Mucosa of stomach (tissue), 1 donor: ENCODE results near the gene RPL22L1.
"Not testable (repeated sequence)": the region's sequence is repeated elsewhere in the genome, so short reads cannot be mapped to it uniquely, and the experiment has no call there.

ENCODE experiments used
- H3K27me3 ChIP-seq: one replicate; pipeline ENCODE4 v1.7.0; 2013; ENCODE audit warnings: mild to moderate bottlenecking, low read length; ENCODE audit not compliant: control insufficient read depth, insufficient read depth
- H3K36me3 ChIP-seq: one replicate; pipeline ENCODE4 v1.7.0; 2013; ENCODE audit warnings: low read length; ENCODE audit not compliant: control insufficient read depth, insufficient read depth
- H3K4me1 ChIP-seq: one replicate; pipeline ENCODE4 v1.7.0; 2013; ENCODE audit warnings: mild to moderate bottlenecking, low read length; ENCODE audit not compliant: control insufficient read depth, insufficient read depth
- H3K4me3 ChIP-seq: one replicate; pipeline ENCODE4 v1.7.0; 2013; ENCODE audit warnings: low read length
- H3K9ac ChIP-seq: one replicate; pipeline ENCODE4 v1.7.0; 2013; ENCODE audit warnings: mild to moderate bottlenecking, low read length, moderate library complexity
- H3K9me3 ChIP-seq: one replicate; pipeline ENCODE4 v1.7.0; 2013; ENCODE audit warnings: mild to moderate bottlenecking, low read length, moderate library complexity; ENCODE audit not compliant: control insufficient read depth
- donor health status: Pancreatic carcinoma.

Gene RPL22L1

DNA sequence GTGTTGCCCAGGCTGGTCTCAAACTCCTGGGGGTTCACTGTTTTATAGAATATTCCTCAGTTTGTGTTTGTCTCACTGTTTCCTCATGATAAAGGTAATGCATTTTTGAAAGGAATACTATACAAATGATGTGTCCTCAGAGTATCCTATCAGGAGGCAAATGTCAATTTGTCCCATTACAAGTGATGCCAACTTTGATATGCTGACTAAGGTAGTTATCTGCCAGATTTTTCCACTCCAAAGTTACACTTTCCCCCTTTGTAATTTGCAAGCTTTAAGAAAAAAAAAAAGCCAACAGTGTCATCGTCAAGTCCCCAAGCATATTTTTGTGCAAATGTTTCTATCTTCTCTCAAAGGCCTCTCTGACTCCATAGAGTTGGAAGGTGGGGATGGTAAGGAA lies 29.5 kb upstream of the RPL22L1 start:
- no peak overlapping the region for H3K9ac ChIP-seq
- H3K36me3 ChIP-seq: no peaks in the 10 kb centered on the region
- H3K27me3 ChIP-seq: no peaks in the 10 kb centered on the region
- no peak overlapping the region for H3K4me3 ChIP-seq
- no peaks in the 10 kb centered on the region for H3K9me3 ChIP-seq
- H3K4me1 ChIP-seq: no peaks in the 10 kb centered on the region

DNA sequence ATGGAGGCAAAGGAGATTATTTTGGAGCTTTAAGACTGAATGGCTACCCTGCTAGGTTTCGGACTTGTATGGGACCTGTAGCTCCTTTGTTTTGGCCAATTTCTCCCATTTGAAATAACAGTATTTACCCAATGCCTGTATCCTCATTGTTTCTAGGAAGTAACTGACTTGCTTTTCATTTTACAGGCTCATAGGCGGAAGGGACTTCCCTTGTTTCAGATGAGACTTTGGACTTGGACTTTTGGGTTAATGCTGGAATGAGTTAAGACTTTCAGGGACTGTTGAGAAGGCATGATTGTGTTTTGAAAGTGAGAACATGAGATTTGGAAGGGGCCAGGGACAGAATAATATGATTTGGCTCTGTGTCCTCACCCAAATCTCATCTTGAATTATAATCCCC lies 28.0 kb upstream of the RPL22L1 start:
- no peaks in the 10 kb centered on the region for H3K4me1 ChIP-seq
- no peaks in the 10 kb centered on the region for H3K27me3 ChIP-seq
- no peak overlapping the region for H3K4me3 ChIP-seq
- no peaks in the 10 kb centered on the region for H3K36me3 ChIP-seq
- H3K9me3 ChIP-seq: no peaks in the 10 kb centered on the region
- H3K9ac ChIP-seq: no peak overlapping the region

- H3K9me3 ChIP-seq, H3K27me3 ChIP-seq, H3K4me1 ChIP-seq, H3K9ac ChIP-seq, H3K36me3 ChIP-seq, H3K4me3 ChIP-seq: not testable (repeated sequence)
These were observed 27.2 kb upstream of the RPL22L1 start for GRCh38 chr3:170897199-170897598.

DNA sequence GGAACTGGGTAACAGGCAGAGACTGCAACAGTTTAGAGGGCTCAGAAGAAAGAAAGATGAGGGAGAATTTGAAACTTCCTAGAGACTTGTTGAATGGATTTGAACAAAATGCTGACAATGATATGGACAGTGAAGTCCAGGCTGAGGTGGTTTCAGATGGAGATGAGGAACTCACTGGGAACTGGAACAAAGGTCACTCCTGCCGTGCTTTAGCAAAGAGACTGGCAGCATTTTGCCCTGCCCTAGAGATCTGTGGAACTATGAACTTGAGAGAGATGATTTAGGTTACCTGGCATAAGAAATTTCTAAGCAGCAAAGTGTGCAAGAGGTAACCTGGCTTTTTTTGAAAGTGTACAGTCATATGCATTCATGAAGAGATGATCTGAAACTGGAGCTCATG lies 26.8 kb upstream of the RPL22L1 start:
- H3K4me3 ChIP-seq: no peak overlapping the region
- H3K27me3 ChIP-seq: no peaks in the 10 kb centered on the region
- H3K4me1 ChIP-seq: no peaks in the 10 kb centered on the region
- no peaks in the 10 kb centered on the region for H3K36me3 ChIP-seq
- H3K9ac ChIP-seq: no peak overlapping the region
- no peaks in the 10 kb centered on the region for H3K9me3 ChIP-seq

GRCh38 chr3:170896333-170896732 lies 26.3 kb upstream of the RPL22L1 start:
- H3K9ac ChIP-seq, H3K4me3 ChIP-seq, H3K4me1 ChIP-seq, H3K27me3 ChIP-seq, H3K36me3 ChIP-seq, H3K9me3 ChIP-seq: not testable (repeated sequence)

DNA sequence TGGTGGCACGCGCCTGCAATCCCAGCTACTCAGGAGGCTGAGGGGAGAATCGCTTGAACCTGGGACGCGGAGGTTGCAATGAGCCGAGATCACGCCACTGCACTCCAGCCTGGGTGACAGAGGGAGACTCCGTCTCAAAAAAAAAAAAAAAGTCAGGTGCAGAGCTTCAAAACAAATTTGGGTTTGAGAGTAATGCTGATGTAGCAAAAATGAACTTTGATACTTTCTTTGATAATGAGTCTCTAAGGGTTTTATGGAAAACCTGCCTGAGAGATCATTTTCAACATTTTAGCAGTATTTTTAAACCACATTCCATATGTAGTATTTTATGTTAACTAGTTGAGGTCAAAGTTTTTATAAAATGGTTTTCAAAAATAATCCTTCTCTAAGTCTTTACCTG lies 23.9 kb upstream of the RPL22L1 start:
- Histone ChIP-seq H3K27me3 (no peaks in the 10 kb centered on the region), H3K9me3 (no peaks in the 10 kb centered on the region), H3K4me1 (no peaks in the 10 kb centered on the region), H3K36me3 (no peaks in the 10 kb centered on the region), H3K4me3 (no peak overlapping the region), H3K9ac (no peak overlapping the region)

DNA sequence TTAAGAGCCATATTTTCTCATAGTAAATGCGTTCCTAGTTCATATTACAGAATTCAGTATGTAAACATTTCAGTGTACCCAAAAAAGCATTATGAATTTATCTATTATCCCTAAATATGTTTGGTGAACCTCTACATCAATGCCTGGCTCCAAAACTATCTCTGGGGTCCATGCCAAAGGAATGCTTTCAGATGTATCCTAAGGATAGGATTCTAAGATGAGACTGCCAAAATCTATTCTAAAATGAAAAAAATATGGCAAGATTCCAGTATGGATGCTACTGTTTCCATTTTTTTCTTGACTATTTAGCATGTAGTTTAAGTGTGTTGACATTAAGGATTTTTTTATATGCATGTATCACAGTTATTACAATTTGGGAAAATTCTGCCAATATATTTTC lies 19.6 kb upstream of the RPL22L1 start:
- Histone ChIP-seq H3K9me3 (no peaks in the 10 kb centered on the region), H3K27me3 (no peaks in the 10 kb centered on the region), H3K4me1 (no peaks in the 10 kb centered on the region), H3K36me3 (no peaks in the 10 kb centered on the region), H3K9ac (no peak overlapping the region), H3K4me3 (no peak overlapping the region)

DNA sequence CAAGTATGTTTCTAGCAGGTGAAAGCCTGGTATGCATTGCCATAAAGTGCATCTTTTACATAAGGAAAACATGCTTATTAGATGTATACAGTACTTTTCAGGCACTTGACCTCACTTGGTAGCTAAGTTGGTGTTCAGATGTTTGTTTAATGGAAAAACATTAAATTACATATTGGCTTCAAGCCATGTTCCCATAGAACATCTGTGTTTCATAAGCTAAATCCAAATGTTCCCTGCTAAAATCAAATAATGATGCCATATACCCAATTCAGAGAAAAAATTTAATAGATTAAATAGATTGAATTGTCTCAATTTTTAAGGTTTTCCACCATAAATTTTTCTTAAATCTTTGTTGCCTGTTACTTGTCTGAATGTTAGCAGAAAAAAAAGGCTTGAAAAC lies 19.1 kb upstream of the RPL22L1 start:
- H3K9ac ChIP-seq: no peak overlapping the region
- no peak overlapping the region for H3K4me3 ChIP-seq
- no peaks in the 10 kb centered on the region for H3K36me3 ChIP-seq
- no peaks in the 10 kb centered on the region for H3K4me1 ChIP-seq
- H3K27me3 ChIP-seq: no peaks in the 10 kb centered on the region
- H3K9me3 ChIP-seq: no peaks in the 10 kb centered on the region

DNA sequence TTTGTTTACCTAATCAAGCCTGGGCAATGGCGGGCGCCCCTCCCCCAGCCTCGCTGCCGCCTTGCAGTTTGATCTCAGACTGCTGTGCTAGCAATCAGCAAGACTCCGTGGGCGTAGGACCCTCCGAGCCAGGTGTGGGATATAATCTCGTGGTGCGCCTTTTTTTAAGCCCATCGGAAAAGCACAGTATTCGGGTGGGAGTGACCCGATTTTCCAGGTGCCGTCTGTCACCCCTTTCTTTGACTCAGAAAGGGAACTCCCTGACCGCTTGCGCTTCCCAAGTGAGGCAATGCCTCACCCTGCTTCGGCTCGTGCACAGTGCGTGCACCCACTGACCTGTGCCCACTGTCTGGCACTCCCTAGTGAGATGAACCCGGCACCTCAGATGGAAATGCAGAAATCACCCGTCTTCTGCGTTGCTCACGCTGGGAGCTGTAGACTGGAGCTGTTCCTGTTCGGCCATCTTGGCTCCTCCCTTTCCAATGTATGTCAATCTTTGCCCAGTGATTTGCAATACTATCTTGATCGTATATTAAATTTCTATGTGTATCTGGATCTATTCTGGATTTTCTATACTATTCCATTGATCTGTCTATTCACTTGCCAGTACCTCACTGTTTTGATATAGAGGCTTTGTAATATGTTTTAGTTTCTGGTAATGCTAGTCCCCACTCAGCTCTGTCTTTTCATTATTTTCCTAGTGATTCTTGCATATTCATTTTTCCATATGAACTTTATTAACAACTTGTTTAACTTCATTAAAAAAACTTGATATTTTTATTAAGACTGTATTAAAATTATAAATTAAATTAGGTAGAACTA lies 14.3 kb upstream of the RPL22L1 start:
- not testable (repeated sequence) for H3K27me3 ChIP-seq, H3K36me3 ChIP-seq, H3K9me3 ChIP-seq, H3K9ac ChIP-seq, H3K4me1 ChIP-seq, H3K4me3 ChIP-seq

DNA sequence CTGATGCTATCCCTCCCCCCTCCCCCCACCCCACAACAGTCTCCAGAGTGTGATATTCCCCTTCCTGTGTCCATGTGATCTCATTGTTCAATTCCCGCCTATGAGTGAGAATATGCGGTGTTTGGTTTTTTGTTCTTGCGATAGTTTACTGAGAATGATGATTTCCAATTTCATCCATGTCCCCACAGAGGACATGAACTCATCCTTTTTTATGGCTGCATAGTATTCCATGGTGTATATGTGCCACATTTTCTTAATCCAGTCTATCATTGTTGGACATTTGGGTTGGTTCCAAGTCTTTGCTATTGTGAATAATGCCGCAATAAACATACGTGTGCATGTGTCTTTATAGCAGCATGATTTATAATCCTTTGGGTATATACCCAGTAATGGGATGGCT lies 8.7 kb upstream of the RPL22L1 start:
- not testable (repeated sequence) for H3K9ac ChIP-seq, H3K4me3 ChIP-seq

DNA sequence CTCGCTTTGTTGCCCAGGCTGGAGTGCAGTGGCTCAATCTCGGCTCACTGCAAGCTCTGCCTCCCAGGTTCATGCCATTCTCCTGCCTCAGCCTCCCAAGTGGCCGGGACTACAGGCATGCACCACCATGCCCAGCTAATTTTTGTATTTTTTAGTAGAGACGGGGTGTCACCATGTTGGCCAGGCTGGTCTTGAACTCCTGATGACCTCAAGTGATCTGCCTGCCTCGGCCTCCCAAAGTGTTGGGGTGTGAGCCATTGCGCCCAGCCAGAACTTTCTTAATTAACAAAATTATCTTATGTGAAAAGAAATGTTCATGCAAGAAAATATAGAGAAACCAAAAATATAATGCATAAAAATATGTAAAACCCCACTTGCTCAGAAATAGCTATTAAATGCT lies 7.3 kb upstream of the RPL22L1 start:
- H3K27me3 ChIP-seq, H3K9ac ChIP-seq, H3K9me3 ChIP-seq, H3K4me1 ChIP-seq, H3K36me3 ChIP-seq, H3K4me3 ChIP-seq: not testable (repeated sequence)

More for the DNA sequence above, 8.7 kb upstream of the RPL22L1 start:
- not testable (repeated sequence) for H3K36me3 ChIP-seq, H3K27me3 ChIP-seq, H3K4me1 ChIP-seq, H3K9me3 ChIP-seq

DNA sequence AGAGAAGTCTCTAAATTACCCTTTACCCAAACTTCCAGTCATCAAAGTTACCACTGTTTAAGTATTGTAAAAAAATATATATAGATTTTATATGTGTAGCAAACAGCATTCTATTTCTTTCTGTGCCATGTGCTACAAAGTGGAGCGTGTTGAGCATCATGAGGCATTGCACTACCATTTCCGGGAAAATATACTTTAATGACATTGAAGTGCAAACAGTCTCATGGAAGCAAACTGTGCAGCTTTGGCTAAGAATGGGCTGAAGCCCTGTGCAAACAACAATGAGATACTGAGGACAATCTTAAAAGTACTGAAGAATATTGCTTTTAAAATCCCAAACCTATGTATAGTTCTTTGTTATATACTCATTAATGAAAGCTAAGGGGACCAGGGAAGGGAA lies 6.5 kb upstream of the RPL22L1 start:
- Histone ChIP-seq H3K27me3 (no peaks in the 10 kb centered on the region), H3K4me3 (no peak overlapping the region), H3K9me3 (no peaks in the 10 kb centered on the region), H3K4me1 (no peaks in the 10 kb centered on the region), H3K9ac (no peak overlapping the region), H3K36me3 (no peaks in the 10 kb centered on the region)

DNA sequence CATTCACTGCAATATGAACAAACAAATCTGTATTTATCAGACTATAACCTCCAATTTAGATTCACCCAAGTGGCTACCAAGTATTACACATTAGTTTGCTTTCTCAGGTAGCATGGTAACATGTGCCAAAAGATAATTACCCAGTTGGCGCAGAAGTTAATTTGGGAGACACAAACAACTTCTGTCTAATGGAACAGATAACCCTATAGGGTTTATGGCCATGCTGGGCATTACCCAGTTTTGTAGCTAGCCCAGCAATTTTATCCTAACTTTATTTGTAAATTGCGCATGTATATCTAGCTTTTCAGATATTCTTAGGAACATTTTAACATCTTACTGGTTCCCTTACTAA lies 780 bp downstream of the RPL22L1 start:
- H3K27me3 ChIP-seq: no peaks in the 10 kb centered on the region
- H3K36me3 ChIP-seq: no peaks in the 10 kb centered on the region
- H3K9me3 ChIP-seq: no peaks in the 10 kb centered on the region
- H3K9ac ChIP-seq: peak overlapping the region; percentile 95
- H3K4me3 ChIP-seq: peak overlapping the region; percentile 93
- peaks cover 5% of the 10 kb centered on the region for H3K4me1 ChIP-seq
